ENCODE measurements around the gene KRTAP6-1. TPM values are rescaled to one million over a fixed set of nuclear protein-coding genes. Genes with fewer than 3 reads are reported as not detected.

The KRTAP6-1 gene
- total RNA-seq, 2 experiments from 2014 or later, result not detected

- no peaks in the 10 kb centered on the region for H3K36me3 ChIP-seq (ENCODE audit: insufficient read depth, low read length)
- no TSS peak for BruUV-seq (replicated peaks)
- no peak for TF ChIP-seq EZH2phosphoT487 (IDR thresholded peaks at IDR 0.05; ENCODE audit: borderline replicate concordance, low read depth, low read length)
- TF ChIP-seq, protein P1, sequence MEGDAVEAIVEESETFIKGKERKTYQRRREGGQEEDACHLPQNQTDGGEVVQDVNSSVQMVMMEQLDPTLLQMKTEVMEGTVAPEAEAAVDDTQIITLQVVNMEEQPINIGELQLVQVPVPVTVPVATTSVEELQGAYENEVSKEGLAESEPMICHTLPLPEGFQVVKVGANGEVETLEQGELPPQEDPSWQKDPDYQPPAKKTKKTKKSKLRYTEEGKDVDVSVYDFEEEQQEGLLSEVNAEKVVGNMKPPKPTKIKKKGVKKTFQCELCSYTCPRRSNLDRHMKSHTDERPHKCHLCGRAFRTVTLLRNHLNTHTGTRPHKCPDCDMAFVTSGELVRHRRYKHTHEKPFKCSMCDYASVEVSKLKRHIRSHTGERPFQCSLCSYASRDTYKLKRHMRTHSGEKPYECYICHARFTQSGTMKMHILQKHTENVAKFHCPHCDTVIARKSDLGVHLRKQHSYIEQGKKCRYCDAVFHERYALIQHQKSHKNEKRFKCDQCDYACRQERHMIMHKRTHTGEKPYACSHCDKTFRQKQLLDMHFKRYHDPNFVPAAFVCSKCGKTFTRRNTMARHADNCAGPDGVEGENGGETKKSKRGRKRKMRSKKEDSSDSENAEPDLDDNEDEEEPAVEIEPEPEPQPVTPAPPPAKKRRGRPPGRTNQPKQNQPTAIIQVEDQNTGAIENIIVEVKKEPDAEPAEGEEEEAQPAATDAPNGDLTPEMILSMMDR (conservative IDR thresholded peaks at IDR 0.05; ENCODE audit: low read length), result no peak
- H3K27ac ChIP-seq (ENCODE audit: low read depth, low read length, poor library complexity, severe bottlenecking), result no peak overlapping the region
- no peaks in the 10 kb centered on the region for H3K9me2 ChIP-seq (ENCODE audit: insufficient read depth, low read length)
- no peaks in the 10 kb centered on the region for H3K79me2 ChIP-seq (ENCODE audit: insufficient read depth, low read depth, low read length)
- no peaks in the 10 kb centered on the region for H3K4me1 ChIP-seq (ENCODE audit: insufficient read depth, low read length, poor library complexity, severe bottlenecking)
- no peak overlapping the region for H2AFZ ChIP-seq (ENCODE audit: low read length)
- POLR2A ChIA-PET, result no interaction called here
- CTCF ChIA-PET (ENCODE audit: unreplicated experiment), result no interaction called here
- no peak overlapping the region for H3K4me2 ChIP-seq (ENCODE audit: low read length)
- no peak overlapping the region for H3K4me3 ChIP-seq (ENCODE audit: low read depth, low read length, poor library complexity, severe bottlenecking)
- no peaks in the 10 kb centered on the region for H3K9me3 ChIP-seq (ENCODE audit: low read length)
- intact Hi-C loops (cut with micrococcal nuclease; ENCODE audit: unreplicated experiment), result no loop called here
- DNase-seq (ENCODE audit: low spot score), result no peak
- H4K20me1 ChIP-seq (ENCODE audit: insufficient read depth, low read length), result no peaks in the 10 kb centered on the region
These were observed 46.1 kb downstream of the KRTAP6-1 start for GRCh38 chr21:30567617-30568016.

- intact Hi-C loops (cut with micrococcal nuclease; ENCODE audit: unreplicated experiment), result no loop called here
- H3K4me2 ChIP-seq (ENCODE audit: low read length), result no peak overlapping the region
- no peak overlapping the region for H3K27ac ChIP-seq (ENCODE audit: low read depth, low read length, poor library complexity, severe bottlenecking)
- H3K79me2 ChIP-seq (ENCODE audit: insufficient read depth, low read depth, low read length), result no peaks in the 10 kb centered on the region
- H3K9me2 ChIP-seq (ENCODE audit: insufficient read depth, low read length), result no peaks in the 10 kb centered on the region
- no peaks in the 10 kb centered on the region for H4K20me1 ChIP-seq (ENCODE audit: insufficient read depth, low read length)
- no peak overlapping the region for H2AFZ ChIP-seq (ENCODE audit: low read length)
- TF ChIP-seq, protein P1 (conservative IDR thresholded peaks at IDR 0.05; ENCODE audit: low read length), result no peak
- no peak overlapping the region for H3K4me3 ChIP-seq (ENCODE audit: low read depth, low read length, poor library complexity, severe bottlenecking)
- ChIA-PET POLR2A (no interaction called here), CTCF (ENCODE audit: unreplicated experiment) (no interaction called here)
- H3K9me3 ChIP-seq (ENCODE audit: low read length), result no peaks in the 10 kb centered on the region
- no peaks in the 10 kb centered on the region for H3K36me3 ChIP-seq (ENCODE audit: insufficient read depth, low read length)
- no peak for DNase-seq (ENCODE audit: low spot score)
- no peaks in the 10 kb centered on the region for H3K4me1 ChIP-seq (ENCODE audit: insufficient read depth, low read length, poor library complexity, severe bottlenecking)
- no TSS peak for BruUV-seq (replicated peaks)
These were observed 50.1 kb downstream of the KRTAP6-1 start for GRCh38 chr21:30563630-30564029.

Small RNA genes within 50 kb of the gene (small RNA-seq; reads per million reads assigned to genes)
- gene KRTAP20-1, result not detected
- gene KRTAP20-3, result not detected
- gene KRTAP20-4, result not detected
- gene KRTAP22-1, result not detected
- not detected for gene KRTAP22-2

Other genes with a start within 250 kb of the KRTAP6-1 start
- gene KRTAP13-2, start 241.7 kb downstream of the KRTAP6-1 start, total RNA-seq (2014; rRNA removed; shearing (Covaris generic)), result not detected in 2 replicates
- gene KRTAP13-2, start 241.7 kb downstream of the KRTAP6-1 start, total RNA-seq (2022), result not detected in 2 replicates
- not detected in 2 replicates for gene KRTAP13-1, start 217.9 kb downstream of the KRTAP6-1 start, total RNA-seq (2014; rRNA removed; shearing (Covaris generic))
- not detected in 2 replicates for gene KRTAP13-1, start 217.9 kb downstream of the KRTAP6-1 start, total RNA-seq (2022)
- not detected in 2 replicates for gene KRTAP13-3, start 188.0 kb downstream of the KRTAP6-1 start, total RNA-seq (2014; rRNA removed; shearing (Covaris generic))
- not detected in 2 replicates for gene KRTAP13-3, start 188.0 kb downstream of the KRTAP6-1 start, total RNA-seq (2022)
- not detected in 2 replicates for gene KRTAP13-4, start 183.7 kb downstream of the KRTAP6-1 start, total RNA-seq (2014; rRNA removed; shearing (Covaris generic))
- gene KRTAP13-4, start 183.7 kb downstream of the KRTAP6-1 start, total RNA-seq (2022), result not detected in 2 replicates
- not detected in 2 replicates for gene KRTAP15-1, start 173.7 kb downstream of the KRTAP6-1 start, total RNA-seq (2014; rRNA removed; shearing (Covaris generic))
- gene KRTAP15-1, start 173.7 kb downstream of the KRTAP6-1 start, total RNA-seq (2022), result not detected in 2 replicates
- not detected in 2 replicates for gene KRTAP19-1, start 133.6 kb downstream of the KRTAP6-1 start, total RNA-seq (2014; rRNA removed; shearing (Covaris generic))
- gene KRTAP19-1, start 133.6 kb downstream of the KRTAP6-1 start, total RNA-seq (2022), result not detected in 2 replicates
- not detected in 2 replicates for gene KRTAP19-2, start 126.5 kb downstream of the KRTAP6-1 start, total RNA-seq (2014; rRNA removed; shearing (Covaris generic))
- gene KRTAP19-2, start 126.5 kb downstream of the KRTAP6-1 start, total RNA-seq (2022), result not detected in 2 replicates
- gene KRTAP19-3, start 121.9 kb downstream of the KRTAP6-1 start, total RNA-seq (2014; rRNA removed; shearing (Covaris generic)), result not detected in 2 replicates
- gene KRTAP19-3, start 121.9 kb downstream of the KRTAP6-1 start, total RNA-seq (2022), result not detected in 2 replicates
- gene KRTAP19-4, start 116.8 kb downstream of the KRTAP6-1 start, total RNA-seq (2014; rRNA removed; shearing (Covaris generic)), result not detected in 2 replicates
- gene KRTAP19-4, start 116.8 kb downstream of the KRTAP6-1 start, total RNA-seq (2022), result not detected in 2 replicates
- gene KRTAP19-5, start 111.8 kb downstream of the KRTAP6-1 start, total RNA-seq (2014; rRNA removed; shearing (Covaris generic)), result not detected in 2 replicates
- not detected in 2 replicates for gene KRTAP19-5, start 111.8 kb downstream of the KRTAP6-1 start, total RNA-seq (2022)
- not detected in 2 replicates for gene KRTAP19-6, start 72.1 kb downstream of the KRTAP6-1 start, total RNA-seq (2014; rRNA removed; shearing (Covaris generic))
- gene KRTAP19-6, start 72.1 kb downstream of the KRTAP6-1 start, total RNA-seq (2022), result not detected in 2 replicates
- not detected in 2 replicates for gene KRTAP19-7, start 52.6 kb downstream of the KRTAP6-1 start, total RNA-seq (2014; rRNA removed; shearing (Covaris generic))
- not detected in 2 replicates for gene KRTAP19-7, start 52.6 kb downstream of the KRTAP6-1 start, total RNA-seq (2022)
- not detected in 2 replicates for gene KRTAP22-2, start 23.5 kb downstream of the KRTAP6-1 start, total RNA-seq (2014; rRNA removed; shearing (Covaris generic))
- gene KRTAP22-2, start 23.5 kb downstream of the KRTAP6-1 start, total RNA-seq (2022), result not detected in 2 replicates
- gene KRTAP6-3, start 21.5 kb downstream of the KRTAP6-1 start, total RNA-seq (2014; rRNA removed; shearing (Covaris generic)), result not detected in 2 replicates
- gene KRTAP6-3, start 21.5 kb downstream of the KRTAP6-1 start, total RNA-seq (2022), result not detected in 2 replicates
- gene KRTAP6-2, start 15.0 kb downstream of the KRTAP6-1 start, total RNA-seq (2014; rRNA removed; shearing (Covaris generic)), result not detected in 2 replicates
- not detected in 2 replicates for gene KRTAP6-2, start 15.0 kb downstream of the KRTAP6-1 start, total RNA-seq (2022)
- gene KRTAP22-1, start 12.8 kb downstream of the KRTAP6-1 start, total RNA-seq (2014; rRNA removed; shearing (Covaris generic)), result not detected in 2 replicates
- not detected in 2 replicates for gene KRTAP22-1, start 12.8 kb downstream of the KRTAP6-1 start, total RNA-seq (2022)
- gene KRTAP20-1, start 2.5 kb upstream of the KRTAP6-1 start, total RNA-seq (2014; rRNA removed; shearing (Covaris generic)), result not detected in 2 replicates
- not detected in 2 replicates for gene KRTAP20-1, start 2.5 kb upstream of the KRTAP6-1 start, total RNA-seq (2022)
- gene KRTAP20-4, start 6.7 kb upstream of the KRTAP6-1 start, total RNA-seq (2014; rRNA removed; shearing (Covaris generic)), result not detected in 2 replicates
- gene KRTAP20-4, start 6.7 kb upstream of the KRTAP6-1 start, total RNA-seq (2022), result not detected in 2 replicates
- gene KRTAP20-2, start 21.3 kb upstream of the KRTAP6-1 start, total RNA-seq (2014; rRNA removed; shearing (Covaris generic)), result not detected in 2 replicates
- not detected in 2 replicates for gene KRTAP20-2, start 21.3 kb upstream of the KRTAP6-1 start, total RNA-seq (2022)
- not detected in 2 replicates for gene KRTAP20-3, start 28.9 kb upstream of the KRTAP6-1 start, total RNA-seq (2014; rRNA removed; shearing (Covaris generic))
- not detected in 2 replicates for gene KRTAP20-3, start 28.9 kb upstream of the KRTAP6-1 start, total RNA-seq (2022)
- not detected in 2 replicates for gene KRTAP21-3, start 104.8 kb upstream of the KRTAP6-1 start, total RNA-seq (2014; rRNA removed; shearing (Covaris generic))
- gene KRTAP21-3, start 104.8 kb upstream of the KRTAP6-1 start, total RNA-seq (2022), result not detected in 2 replicates
- not detected in 2 replicates for gene KRTAP21-2, start 133.3 kb upstream of the KRTAP6-1 start, total RNA-seq (2014; rRNA removed; shearing (Covaris generic))
- not detected in 2 replicates for gene KRTAP21-2, start 133.3 kb upstream of the KRTAP6-1 start, total RNA-seq (2022)
- gene KRTAP21-1, start 141.5 kb upstream of the KRTAP6-1 start, total RNA-seq (2014; rRNA removed; shearing (Covaris generic)), result not detected in 2 replicates
- not detected in 2 replicates for gene KRTAP21-1, start 141.5 kb upstream of the KRTAP6-1 start, total RNA-seq (2022)
- not detected in 2 replicates for gene KRTAP8-1, start 199.3 kb upstream of the KRTAP6-1 start, total RNA-seq (2014; rRNA removed; shearing (Covaris generic))
- gene KRTAP8-1, start 199.3 kb upstream of the KRTAP6-1 start, total RNA-seq (2022), result not detected in 2 replicates
- gene KRTAP7-1, start 215.8 kb upstream of the KRTAP6-1 start, total RNA-seq (2014; rRNA removed; shearing (Covaris generic)), result not detected in 2 replicates
- not detected in 2 replicates for gene KRTAP7-1, start 215.8 kb upstream of the KRTAP6-1 start, total RNA-seq (2022)